HL-60 (cell line): ENCODE results near the gene ZNRF2.

Source experiments
- DNase-seq, 2 experiments: peaks; one replicate each; pipeline ENCODE4 v3.0.0-alpha.2; 2010 to 2020; ENCODE audit warnings: low read depth in 1 of 2, low spot score in 1 of 2
- H3K27ac ChIP-seq: fragments of 250-450 bp; sonication (Bioruptor Pico); replicated peaks from 2 replicates; pipeline ENCODE4 v1.5.1; 2020; ENCODE audit warnings: mild to moderate bottlenecking, moderate library complexity
- H3K27me3 ChIP-seq: fragments of 250-450 bp; sonication (Bioruptor Pico); 2 replicates; pipeline ENCODE4 v1.5.1; 2021; ENCODE audit warnings: mild to moderate bottlenecking, moderate library complexity; ENCODE audit not compliant: insufficient read depth, poor library complexity, severe bottlenecking
- H3K4me3 ChIP-seq: replicated peaks from 2 replicates; pipeline ENCODE4 v1.5.1; 2011; ENCODE audit warnings: mild to moderate bottlenecking, control low read depth, low read length; ENCODE audit not compliant: insufficient read depth
- GABPA ChIP-seq: IDR thresholded peaks from 2 replicates; pipeline ENCODE4 v1.6.1; 2012; ENCODE audit warnings: low read depth
- POLR2AphosphoS5 ChIP-seq: IDR thresholded peaks from 2 replicates; pipeline ENCODE4 v1.6.1; 2012; ENCODE audit warnings: low read depth
- SPI1 ChIP-seq: IDR thresholded peaks from 2 replicates; pipeline ENCODE4 v1.6.1; 2012; ENCODE audit warnings: low read depth, mild to moderate bottlenecking, borderline replicate concordance
- TF ChIP-seq, protein P1 (sequence below): IDR thresholded peaks from one replicate; pipeline ENCODE4 v1.5.1; 2011; ENCODE audit warnings: low read length, control low read depth, inconsistent platforms; ENCODE audit not compliant: insufficient read depth
- TF ChIP-seq, protein P2 (sequence below): IDR thresholded peaks from 2 replicates; pipeline ENCODE4 v1.6.1; 2012; ENCODE audit warnings: low read depth; ENCODE audit not compliant: insufficient replicate concordance

Gene ZNRF2

DNA sequence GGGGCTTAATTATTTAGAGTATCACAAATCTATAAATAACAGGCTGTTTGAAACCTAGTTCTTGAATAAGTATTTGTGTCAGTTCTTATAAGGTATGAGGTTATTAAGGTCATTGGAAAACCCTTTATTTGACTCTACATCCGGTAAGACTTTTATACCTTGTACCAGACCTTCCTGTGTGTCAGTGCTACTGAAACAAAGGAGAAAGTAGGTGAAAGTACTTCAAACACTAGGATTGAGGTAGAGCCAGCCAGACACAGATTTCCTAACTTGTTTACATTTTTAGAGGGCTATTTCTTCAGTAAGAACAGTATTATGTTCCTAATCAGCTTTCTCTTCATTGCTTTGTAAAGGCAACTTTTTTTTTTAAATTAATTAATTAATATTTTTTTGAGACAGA lies 93.9 kb downstream of the ZNRF2 start:
- Histone ChIP-seq H3K27me3 (no peaks in the 10 kb centered on the region), H3K4me3 (no peak overlapping the region), H3K27ac (no peak overlapping the region)
- TF ChIP-seq, protein P1, sequence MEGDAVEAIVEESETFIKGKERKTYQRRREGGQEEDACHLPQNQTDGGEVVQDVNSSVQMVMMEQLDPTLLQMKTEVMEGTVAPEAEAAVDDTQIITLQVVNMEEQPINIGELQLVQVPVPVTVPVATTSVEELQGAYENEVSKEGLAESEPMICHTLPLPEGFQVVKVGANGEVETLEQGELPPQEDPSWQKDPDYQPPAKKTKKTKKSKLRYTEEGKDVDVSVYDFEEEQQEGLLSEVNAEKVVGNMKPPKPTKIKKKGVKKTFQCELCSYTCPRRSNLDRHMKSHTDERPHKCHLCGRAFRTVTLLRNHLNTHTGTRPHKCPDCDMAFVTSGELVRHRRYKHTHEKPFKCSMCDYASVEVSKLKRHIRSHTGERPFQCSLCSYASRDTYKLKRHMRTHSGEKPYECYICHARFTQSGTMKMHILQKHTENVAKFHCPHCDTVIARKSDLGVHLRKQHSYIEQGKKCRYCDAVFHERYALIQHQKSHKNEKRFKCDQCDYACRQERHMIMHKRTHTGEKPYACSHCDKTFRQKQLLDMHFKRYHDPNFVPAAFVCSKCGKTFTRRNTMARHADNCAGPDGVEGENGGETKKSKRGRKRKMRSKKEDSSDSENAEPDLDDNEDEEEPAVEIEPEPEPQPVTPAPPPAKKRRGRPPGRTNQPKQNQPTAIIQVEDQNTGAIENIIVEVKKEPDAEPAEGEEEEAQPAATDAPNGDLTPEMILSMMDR, result no peak
- TF ChIP-seq, protein P2, sequence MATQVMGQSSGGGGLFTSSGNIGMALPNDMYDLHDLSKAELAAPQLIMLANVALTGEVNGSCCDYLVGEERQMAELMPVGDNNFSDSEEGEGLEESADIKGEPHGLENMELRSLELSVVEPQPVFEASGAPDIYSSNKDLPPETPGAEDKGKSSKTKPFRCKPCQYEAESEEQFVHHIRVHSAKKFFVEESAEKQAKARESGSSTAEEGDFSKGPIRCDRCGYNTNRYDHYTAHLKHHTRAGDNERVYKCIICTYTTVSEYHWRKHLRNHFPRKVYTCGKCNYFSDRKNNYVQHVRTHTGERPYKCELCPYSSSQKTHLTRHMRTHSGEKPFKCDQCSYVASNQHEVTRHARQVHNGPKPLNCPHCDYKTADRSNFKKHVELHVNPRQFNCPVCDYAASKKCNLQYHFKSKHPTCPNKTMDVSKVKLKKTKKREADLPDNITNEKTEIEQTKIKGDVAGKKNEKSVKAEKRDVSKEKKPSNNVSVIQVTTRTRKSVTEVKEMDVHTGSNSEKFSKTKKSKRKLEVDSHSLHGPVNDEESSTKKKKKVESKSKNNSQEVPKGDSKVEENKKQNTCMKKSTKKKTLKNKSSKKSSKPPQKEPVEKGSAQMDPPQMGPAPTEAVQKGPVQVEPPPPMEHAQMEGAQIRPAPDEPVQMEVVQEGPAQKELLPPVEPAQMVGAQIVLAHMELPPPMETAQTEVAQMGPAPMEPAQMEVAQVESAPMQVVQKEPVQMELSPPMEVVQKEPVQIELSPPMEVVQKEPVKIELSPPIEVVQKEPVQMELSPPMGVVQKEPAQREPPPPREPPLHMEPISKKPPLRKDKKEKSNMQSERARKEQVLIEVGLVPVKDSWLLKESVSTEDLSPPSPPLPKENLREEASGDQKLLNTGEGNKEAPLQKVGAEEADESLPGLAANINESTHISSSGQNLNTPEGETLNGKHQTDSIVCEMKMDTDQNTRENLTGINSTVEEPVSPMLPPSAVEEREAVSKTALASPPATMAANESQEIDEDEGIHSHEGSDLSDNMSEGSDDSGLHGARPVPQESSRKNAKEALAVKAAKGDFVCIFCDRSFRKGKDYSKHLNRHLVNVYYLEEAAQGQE, result no peak
- TF ChIP-seq SPI1, result no peak
- no peak for DNase-seq

DNA sequence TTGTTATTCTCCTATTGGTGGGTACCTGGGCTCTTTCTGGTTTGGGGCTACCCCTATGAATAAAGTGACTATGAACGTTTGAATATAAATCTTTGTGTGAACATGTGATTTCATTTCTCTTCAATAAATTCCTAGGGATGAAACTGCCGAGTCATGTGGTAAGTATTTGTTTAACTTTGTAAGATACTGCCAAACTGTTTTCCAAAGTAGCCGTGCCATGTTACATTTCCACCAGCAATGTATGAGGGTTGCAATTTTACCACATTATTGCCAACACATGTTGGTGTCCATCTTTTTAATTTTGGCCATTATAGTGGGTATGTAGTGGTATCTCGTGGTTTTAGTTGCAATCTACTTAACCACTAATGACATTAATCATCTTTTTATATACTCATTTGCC lies 94.7 kb downstream of the ZNRF2 start:
- Histone ChIP-seq H3K27ac (no peak overlapping the region), H3K4me3 (no peak overlapping the region), H3K27me3 (no peaks in the 10 kb centered on the region)
- DNase-seq, result no peak
- TF ChIP-seq, protein P2, result no peak
- no peak for TF ChIP-seq GABPA
- TF ChIP-seq, protein P1, result no peak
- no peak for TF ChIP-seq SPI1
- TF ChIP-seq POLR2AphosphoS5, result no peak

DNA sequence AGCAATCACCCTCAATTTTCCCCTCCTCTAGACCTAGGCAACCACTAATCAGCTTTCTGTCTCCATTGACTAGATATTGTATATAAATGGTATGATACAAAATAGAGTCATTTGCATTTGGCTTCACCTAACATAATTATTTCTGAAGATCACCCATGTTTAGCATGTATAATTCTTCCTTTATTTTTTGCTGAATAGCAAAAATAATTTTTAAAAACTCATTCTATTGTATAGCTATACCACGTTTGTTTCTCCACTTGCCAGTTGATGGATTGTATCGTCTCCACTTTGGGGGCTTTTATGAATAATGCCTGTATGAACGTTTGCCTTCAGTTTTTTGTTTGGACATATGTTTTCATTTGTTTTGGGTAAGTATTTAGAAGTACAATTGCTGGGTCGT lies 95.3 kb downstream of the ZNRF2 start:
- Histone ChIP-seq H3K27ac (no peak overlapping the region), H3K4me3 (no peak overlapping the region), H3K27me3 (no peaks in the 10 kb centered on the region)
- DNase-seq, result no peak
- no peak for TF ChIP-seq SPI1
- no peak for TF ChIP-seq POLR2AphosphoS5
- TF ChIP-seq, protein P1, result no peak
- TF ChIP-seq, protein P2, result no peak
- no peak for TF ChIP-seq GABPA
